RPMI8226 (cell line): ENCODE results near the gene FBXO17.
A peak's percentile ranks its signal among the peaks of the same experiment; 100 is the strongest.
"Not testable (repeated sequence)": the region's sequence is repeated elsewhere in the genome, so short reads cannot be mapped to it uniquely, and the experiment has no call there.

Source experiments
- DNase-seq: peaks from one replicate; pipeline ENCODE4 v3.0.0-alpha.2; 2015

FBXO17 gene

DNA sequence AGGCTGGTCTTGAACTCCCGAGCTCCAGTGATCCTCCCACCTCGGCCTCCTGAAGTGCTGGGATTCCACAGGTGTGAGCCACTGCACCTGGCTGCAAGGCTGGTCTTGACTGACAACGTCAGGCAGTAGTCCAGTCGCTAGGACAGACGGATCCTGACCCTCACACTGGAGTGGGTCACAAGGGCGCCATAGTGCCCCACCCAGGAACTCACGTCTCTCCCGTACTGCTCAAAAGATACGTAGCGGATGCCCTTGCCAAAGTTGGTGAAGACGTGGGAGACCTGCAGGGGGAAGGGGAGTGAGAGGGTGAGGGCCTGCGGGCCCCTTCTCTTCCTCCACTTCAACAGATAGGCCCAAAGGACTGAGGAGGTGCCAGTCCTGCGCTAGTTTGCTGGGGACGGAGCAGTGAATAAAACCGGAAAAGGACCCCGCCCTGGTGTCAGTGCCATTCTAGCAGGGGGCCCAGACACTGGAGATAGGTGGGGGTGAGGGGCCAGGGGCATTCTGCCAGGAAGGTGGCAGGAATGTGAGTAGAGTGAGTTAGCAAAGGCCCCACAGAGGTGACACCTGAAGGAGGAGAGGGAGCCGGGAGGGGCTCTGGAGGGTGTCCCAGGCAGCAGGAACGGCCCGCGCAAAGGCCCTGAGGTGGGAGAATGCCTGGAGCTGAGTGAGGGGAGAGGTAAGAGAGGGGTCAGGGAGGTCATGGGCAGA lies 32.9 kb downstream of the FBXO17 start:
- DNase-seq: no peak

GRCh38 chr19:38941979-38942378 lies 33.6 kb downstream of the FBXO17 start:
- DNase-seq: no peak

DNA sequence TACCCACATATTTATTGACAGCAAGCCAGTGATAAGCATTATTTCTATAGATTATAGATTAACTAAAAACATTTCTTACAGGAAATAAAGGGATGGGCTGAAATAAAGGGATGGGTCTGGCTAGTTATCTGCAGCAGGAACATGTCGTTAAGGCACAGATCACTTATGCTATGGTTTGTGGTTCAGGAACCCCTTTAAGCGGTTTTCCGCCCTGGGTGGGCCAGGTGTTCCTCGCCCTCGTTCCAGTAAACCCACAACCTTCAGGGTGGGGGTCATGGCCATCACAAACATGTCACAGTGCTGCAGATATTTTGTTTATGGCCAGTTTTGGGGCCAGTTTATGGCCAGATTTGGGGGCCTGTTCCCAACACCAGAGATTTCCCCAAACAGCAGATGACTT lies 34.1 kb downstream of the FBXO17 start:
- DNase-seq: not testable (repeated sequence)

DNA sequence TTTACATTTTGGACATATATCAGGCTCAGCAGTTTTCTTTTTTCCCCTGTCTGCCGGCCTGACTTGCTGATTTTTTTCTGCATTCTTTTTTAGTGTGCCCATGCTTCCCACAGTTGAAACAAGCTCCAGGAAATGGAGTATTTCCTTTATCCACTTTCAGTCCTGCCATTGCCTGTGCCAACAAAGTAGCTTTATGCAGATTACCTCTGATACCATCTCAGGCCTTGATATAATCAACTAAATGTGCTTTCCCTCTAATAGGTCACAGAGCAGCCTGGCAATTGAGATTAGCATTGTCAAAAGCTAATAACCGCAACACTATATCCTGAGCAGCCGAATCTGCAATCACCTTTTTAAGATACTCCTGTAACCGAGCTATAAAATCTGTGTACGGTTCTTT lies 35.6 kb downstream of the FBXO17 start:
- no peak for DNase-seq

DNA sequence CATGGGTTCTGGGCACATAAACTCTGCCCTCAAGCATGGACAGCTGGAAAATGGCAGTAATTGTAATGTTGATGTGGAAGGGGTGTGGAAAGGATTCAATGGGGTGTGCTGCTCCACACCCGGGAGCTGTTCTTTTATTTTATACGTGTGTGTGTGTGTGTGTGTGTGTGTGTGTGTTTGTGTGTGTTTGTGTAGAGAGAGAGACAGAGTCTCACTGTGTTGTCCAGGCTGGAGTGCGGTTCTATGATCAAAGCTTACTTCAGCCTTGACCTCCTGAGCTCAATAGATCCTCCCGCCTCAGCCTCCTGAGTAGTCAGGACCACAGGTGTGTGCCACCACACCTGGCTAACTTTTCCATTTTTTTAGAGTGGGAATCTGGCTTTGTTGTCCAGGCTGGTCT lies 42.0 kb downstream of the FBXO17 start:
- DNase-seq: no peak

DNA sequence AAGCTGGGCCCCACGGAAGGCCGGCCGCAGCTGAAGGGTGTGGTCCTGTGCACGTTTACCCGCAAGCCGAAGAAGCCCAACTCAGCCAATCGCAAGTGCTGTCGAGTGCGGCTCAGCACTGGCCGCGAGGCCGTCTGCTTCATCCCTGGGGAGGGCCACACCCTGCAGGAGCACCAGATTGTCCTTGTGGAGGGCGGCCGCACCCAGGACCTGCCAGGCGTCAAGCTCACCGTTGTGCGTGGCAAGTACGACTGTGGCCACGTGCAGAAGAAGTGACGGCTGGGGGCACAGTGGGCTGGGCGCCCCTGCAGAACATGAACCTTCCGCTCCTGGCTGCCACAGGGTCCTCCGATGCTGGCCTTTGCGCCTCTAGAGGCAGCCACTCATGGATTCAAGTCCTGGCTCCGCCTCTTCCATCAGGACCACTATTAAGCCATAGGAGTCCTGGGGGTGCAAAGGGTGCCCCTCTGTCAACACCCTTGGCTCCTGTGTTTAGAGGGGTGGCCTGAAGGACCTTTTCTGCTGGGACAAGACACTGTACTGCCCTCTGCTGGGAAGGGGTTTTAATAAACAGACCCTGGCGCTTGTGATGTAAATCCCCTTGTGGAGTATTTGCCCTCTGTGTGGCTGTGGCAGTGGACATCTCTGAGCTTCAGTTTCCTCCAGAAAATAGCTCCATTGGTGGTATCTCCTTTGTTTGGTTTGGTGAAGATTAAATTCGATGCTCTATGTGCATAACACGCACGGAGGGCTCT lies 42.9 kb downstream of the FBXO17 start:
- DNase-seq: no peak

DNA sequence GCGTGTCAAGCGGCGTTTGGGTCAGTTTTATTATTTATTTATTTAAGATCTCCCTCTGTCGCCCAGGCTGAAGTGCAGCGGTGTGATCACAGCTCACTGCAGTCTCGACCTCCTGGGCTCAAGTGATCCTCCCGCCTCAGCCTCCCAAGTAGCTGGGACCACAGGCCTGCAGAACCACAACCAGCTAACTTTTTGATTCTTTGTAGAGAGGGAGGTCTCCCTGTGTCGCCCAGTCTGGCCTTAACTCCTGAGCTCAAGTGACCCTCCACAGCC lies 44.1 kb downstream of the FBXO17 start:
- DNase-seq: no peak

- DNase-seq: peak; percentile 97
Measured at GRCh38 chr19:38930776-38931520, 44.6 kb downstream of the FBXO17 start, which contains the start of gene MRPS12. MRPS12 (plus strand) TSS chr19:38930944; CDS start chr19:38931295, 351 bp downstream.

- peak; percentile 89 for DNase-seq
Measured at GRCh38 chr19:38929929-38930775, 45.4 kb downstream of the FBXO17 start, which contains the start of gene SARS2. SARS2 (minus strand) TSS chr19:38930763; CDS start chr19:38930736, 27 bp downstream.

DNA sequence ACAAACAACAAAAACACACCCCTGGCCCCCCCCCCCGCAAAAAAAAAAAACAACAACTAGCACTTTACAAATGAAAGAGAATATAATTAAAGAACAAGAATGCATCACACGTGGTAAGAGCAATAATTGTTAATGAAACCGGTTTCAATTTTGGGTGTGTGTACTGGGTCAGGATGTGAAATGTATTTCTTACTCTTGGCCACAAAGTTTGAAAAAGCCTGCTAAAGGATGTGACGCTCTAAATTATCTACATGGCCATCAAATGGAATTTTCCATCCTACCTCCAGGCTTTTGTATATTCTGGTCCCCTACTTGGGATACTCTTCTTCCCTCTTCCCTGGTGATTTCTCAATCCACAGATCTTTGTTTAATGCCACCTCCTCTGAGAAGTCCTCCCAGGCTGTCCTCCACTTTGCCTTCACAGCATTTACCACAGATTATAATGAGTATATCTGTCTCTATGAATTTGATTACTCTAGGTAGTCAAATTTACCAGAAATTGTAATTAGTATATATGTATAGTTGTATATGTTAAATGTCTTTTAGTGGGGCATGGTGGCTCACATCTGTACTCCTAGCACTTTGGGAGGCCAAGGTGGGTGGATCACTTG lies 47.0 kb downstream of the FBXO17 start:
- no peak for DNase-seq

GRCh38 chr19:38924388-38924787 lies 51.2 kb downstream of the FBXO17 start:
- no peak for DNase-seq

DNA sequence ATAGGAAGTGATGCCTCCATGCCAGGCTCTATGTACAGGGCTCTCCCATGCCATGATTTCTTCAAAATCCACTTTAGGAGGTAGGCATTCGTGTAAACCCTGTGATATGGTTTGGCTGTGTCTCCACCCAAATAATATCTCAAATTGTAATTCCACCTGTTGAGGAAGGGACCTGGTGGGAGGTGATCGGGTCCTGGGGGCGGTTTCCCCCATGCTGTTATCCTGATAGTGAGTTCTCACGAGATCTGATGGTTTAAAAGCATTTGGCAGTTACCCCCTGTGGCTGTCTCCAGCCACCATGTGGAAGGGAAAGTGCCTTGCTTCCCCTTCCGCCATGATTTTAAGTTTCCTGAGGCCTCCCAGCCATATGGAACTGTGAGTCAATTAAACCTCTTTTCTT lies 53.1 kb downstream of the FBXO17 start:
- DNase-seq: no peak

- DNase-seq: no peak
Measured at GRCh38 chr19:38921420-38922274, 53.9 kb downstream of the FBXO17 start.

DNA sequence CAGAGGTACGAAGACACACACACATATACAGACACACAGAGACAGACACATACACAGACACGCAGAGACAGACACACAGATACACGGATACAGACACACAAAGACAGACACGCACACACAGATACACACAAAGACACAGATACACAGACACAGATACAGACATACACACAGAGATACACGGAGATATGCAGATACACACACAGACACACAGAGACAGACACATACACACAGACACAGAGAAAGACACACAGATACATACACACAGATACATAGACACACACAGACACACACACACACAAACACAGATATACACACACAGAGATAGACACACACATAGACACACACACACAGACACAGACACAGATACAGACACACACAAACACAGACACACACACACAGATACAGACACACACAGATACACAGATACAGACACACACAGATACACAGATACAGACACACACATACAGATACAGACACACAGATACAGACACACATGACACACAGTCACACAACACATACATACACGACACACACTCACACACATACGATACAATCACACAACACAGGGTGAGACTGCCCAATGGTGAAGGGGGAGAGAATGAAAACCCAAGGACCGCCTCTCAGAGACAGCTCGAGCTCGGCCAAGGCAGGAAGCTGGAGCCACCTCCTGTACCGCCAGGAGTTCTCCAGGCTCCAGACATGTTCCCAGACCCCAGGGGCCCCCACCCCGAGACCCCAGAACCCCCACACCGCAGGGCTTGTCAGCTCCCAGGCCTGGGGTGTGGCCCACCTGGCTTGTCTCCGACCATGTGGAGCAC lies 54.7 kb downstream of the FBXO17 start:
- DNase-seq: no peak

- no peak for DNase-seq
Measured at GRCh38 chr19:38919837-38920601, 55.5 kb downstream of the FBXO17 start.

DNA sequence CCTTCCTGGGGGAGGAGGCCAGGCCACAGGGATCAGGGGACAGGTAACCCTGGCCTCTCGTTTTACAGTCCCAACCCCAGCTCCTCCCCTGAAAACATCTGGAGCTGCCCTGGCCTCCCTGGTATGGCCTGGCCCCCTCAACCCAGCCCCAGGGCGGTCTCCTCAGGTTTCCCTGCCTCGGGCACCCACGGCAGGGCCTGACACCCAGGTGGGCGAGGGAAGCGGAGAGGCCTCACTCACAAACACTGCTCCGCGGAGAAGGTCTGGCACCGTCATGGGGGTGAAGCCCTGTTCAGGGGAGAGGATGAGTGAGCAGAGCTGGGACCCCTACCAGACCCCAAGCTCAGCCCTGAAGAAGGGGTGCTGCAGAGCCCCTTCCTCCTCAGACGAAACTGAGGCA lies 57.0 kb downstream of the FBXO17 start:
- no peak for DNase-seq

GRCh38 chr19:38917921-38918491 lies 57.5 kb downstream of the FBXO17 start:
- DNase-seq: peak; percentile 20

GRCh38 chr19:38917516-38917915 lies 58.0 kb downstream of the FBXO17 start:
- DNase-seq: no peak
